ENCODE data around the gene ABHD11. TPM values are rescaled to one million over a fixed set of nuclear protein-coding genes. Genes with fewer than 3 reads are reported as not detected.
"Not testable (repeated sequence)": the region's sequence is repeated elsewhere in the genome, so short reads cannot be mapped to it uniquely, and the experiment has no call there.

The ABHD11 gene
- total RNA-seq, 1 donor = 8.2 TPM

- no peak for DNase-seq (ENCODE audit: low read depth)
- no peak for TF ChIP-seq CTCF (IDR thresholded peaks at IDR 0.05; ENCODE audit: insufficient read depth, low read depth, low read length)
- no peak overlapping the region for H3K4me3 ChIP-seq (ENCODE audit: low read depth, low read length)
Observed at GRCh38 chr7:73730485-73730884, 8.1 kb downstream of the ABHD11 start.

GRCh38 chr7:73728551-73728950 lies 10.1 kb downstream of the ABHD11 start:
- DNase-seq (ENCODE audit: low read depth) = no peak
- TF ChIP-seq CTCF (IDR thresholded peaks at IDR 0.05; ENCODE audit: insufficient read depth, low read depth, low read length) = no peak
- no peak overlapping the region for H3K4me3 ChIP-seq (ENCODE audit: low read depth, low read length)

- no peak for TF ChIP-seq CTCF (IDR thresholded peaks at IDR 0.05; ENCODE audit: insufficient read depth, low read depth, low read length)
- H3K4me3 ChIP-seq (ENCODE audit: low read depth, low read length) = no peak overlapping the region
- DNase-seq (ENCODE audit: low read depth) = no peak
Observed at GRCh38 chr7:73727952-73728351, 10.7 kb downstream of the ABHD11 start.

GRCh38 chr7:73726083-73726466 lies 12.5 kb downstream of the ABHD11 start:
- no peak for DNase-seq (ENCODE audit: low read depth)
- TF ChIP-seq CTCF (IDR thresholded peaks at IDR 0.05; ENCODE audit: insufficient read depth, low read depth, low read length) = no peak
- H3K4me3 ChIP-seq (ENCODE audit: low read depth, low read length) = no peak overlapping the region

GRCh38 chr7:73723813-73724212 lies 14.8 kb downstream of the ABHD11 start:
- no peak for TF ChIP-seq CTCF (IDR thresholded peaks at IDR 0.05; ENCODE audit: insufficient read depth, low read depth, low read length)
- no peak overlapping the region for H3K4me3 ChIP-seq (ENCODE audit: low read depth, low read length)
- DNase-seq (ENCODE audit: low read depth) = no peak

GRCh38 chr7:73722785-73723184 lies 15.8 kb downstream of the ABHD11 start:
- DNase-seq (ENCODE audit: low read depth) = no peak
- TF ChIP-seq CTCF (IDR thresholded peaks at IDR 0.05; ENCODE audit: insufficient read depth, low read depth, low read length) = no peak
- no peak overlapping the region for H3K4me3 ChIP-seq (ENCODE audit: low read depth, low read length)

GRCh38 chr7:73722182-73722581 lies 16.4 kb downstream of the ABHD11 start:
- not testable (repeated sequence) for DNase-seq (ENCODE audit: low read depth); H3K4me3 ChIP-seq (ENCODE audit: low read depth, low read length)

All from fibroblast of villous mesenchyme (primary cell).